ENCODE measurements around the gene PRKAG3. TPM values are rescaled to one million over a fixed set of nuclear protein-coding genes. Genes with fewer than 3 reads are reported as not detected.

PRKAG3 gene
- total and polyA plus RNA-seq, 2 experiments from 2014 or later = not detected

DNA sequence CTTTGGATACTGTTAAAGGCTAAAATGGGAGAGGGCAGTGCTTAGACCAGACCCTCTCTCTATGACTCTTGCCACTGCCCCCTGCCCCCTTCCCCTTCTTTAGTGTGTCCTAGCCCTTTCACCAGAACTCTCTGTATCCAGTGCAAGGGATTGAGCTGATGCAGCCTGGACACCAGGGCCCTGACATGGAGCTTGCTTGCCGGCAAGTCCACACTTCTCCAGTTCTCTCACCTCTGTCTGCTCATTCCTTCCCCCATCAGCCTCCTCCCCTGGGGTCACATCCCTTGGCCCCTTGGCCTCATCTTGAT lies 26.5 kb upstream of the PRKAG3 start:
- H3K9me2 ChIP-seq (ENCODE audit: insufficient read depth) = no peaks in the 10 kb centered on the region
- Mint-ChIP-seq H3K36me3 (ENCODE audit: low read depth) (no peaks in the 10 kb centered on the region), H3K9me3 (no peaks in the 10 kb centered on the region; the same call in 2 of the 3 replicates), H3K4me3 (peak overlapping the region; percentile 70; the same call in 1 of the 3 replicates), H3K27me3 (ENCODE audit: insufficient read depth, low read depth, poor library complexity) (peaks cover 96% of the 10 kb centered on the region), H3K4me1 (peaks cover 69% of the 10 kb centered on the region), H3K27ac (no peak overlapping the region)
- H3K79me2 ChIP-seq (replicated peaks; ENCODE audit: insufficient read depth) = no peaks in the 10 kb centered on the region
- H3K36me3 ChIP-seq (ENCODE audit: insufficient read depth) = no peaks in the 10 kb centered on the region; the same call in 1 of the 2 replicates
- ATAC-seq = no peak
- no peak overlapping the region for H3K4me3 ChIP-seq
- H3K4me2 ChIP-seq = no peak overlapping the region
- peaks cover 97% of the 10 kb centered on the region for H3K27me3 ChIP-seq (ENCODE audit: insufficient read depth)
- TF ChIP-seq, protein P1, sequence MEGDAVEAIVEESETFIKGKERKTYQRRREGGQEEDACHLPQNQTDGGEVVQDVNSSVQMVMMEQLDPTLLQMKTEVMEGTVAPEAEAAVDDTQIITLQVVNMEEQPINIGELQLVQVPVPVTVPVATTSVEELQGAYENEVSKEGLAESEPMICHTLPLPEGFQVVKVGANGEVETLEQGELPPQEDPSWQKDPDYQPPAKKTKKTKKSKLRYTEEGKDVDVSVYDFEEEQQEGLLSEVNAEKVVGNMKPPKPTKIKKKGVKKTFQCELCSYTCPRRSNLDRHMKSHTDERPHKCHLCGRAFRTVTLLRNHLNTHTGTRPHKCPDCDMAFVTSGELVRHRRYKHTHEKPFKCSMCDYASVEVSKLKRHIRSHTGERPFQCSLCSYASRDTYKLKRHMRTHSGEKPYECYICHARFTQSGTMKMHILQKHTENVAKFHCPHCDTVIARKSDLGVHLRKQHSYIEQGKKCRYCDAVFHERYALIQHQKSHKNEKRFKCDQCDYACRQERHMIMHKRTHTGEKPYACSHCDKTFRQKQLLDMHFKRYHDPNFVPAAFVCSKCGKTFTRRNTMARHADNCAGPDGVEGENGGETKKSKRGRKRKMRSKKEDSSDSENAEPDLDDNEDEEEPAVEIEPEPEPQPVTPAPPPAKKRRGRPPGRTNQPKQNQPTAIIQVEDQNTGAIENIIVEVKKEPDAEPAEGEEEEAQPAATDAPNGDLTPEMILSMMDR (conservative IDR thresholded peaks at IDR 0.05; ENCODE audit: low read depth in 2 of 2) = no peak
- TF ChIP-seq STAT1 (IDR thresholded peaks at IDR 0.05; ENCODE audit: unreplicated experiment) = no peak
- no peak for TF ChIP-seq ZNF114 (CRISPR knock-in tag; IDR thresholded peaks at IDR 0.05)
- no peak for TF ChIP-seq CREB1 (CRISPR knock-in tag; IDR thresholded peaks at IDR 0.05; ENCODE audit: low read depth)
- no peak for TF ChIP-seq EZH2 (IDR thresholded peaks at IDR 0.05; ENCODE audit: low read depth, unreplicated experiment)
- TF ChIP-seq, protein P2, sequence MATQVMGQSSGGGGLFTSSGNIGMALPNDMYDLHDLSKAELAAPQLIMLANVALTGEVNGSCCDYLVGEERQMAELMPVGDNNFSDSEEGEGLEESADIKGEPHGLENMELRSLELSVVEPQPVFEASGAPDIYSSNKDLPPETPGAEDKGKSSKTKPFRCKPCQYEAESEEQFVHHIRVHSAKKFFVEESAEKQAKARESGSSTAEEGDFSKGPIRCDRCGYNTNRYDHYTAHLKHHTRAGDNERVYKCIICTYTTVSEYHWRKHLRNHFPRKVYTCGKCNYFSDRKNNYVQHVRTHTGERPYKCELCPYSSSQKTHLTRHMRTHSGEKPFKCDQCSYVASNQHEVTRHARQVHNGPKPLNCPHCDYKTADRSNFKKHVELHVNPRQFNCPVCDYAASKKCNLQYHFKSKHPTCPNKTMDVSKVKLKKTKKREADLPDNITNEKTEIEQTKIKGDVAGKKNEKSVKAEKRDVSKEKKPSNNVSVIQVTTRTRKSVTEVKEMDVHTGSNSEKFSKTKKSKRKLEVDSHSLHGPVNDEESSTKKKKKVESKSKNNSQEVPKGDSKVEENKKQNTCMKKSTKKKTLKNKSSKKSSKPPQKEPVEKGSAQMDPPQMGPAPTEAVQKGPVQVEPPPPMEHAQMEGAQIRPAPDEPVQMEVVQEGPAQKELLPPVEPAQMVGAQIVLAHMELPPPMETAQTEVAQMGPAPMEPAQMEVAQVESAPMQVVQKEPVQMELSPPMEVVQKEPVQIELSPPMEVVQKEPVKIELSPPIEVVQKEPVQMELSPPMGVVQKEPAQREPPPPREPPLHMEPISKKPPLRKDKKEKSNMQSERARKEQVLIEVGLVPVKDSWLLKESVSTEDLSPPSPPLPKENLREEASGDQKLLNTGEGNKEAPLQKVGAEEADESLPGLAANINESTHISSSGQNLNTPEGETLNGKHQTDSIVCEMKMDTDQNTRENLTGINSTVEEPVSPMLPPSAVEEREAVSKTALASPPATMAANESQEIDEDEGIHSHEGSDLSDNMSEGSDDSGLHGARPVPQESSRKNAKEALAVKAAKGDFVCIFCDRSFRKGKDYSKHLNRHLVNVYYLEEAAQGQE (IDR thresholded peaks at IDR 0.05; ENCODE audit: unreplicated experiment) = no peak
- TF ChIP-seq ZNF331 (CRISPR knock-in tag; IDR thresholded peaks at IDR 0.05; ENCODE audit: low read depth) = no peak
- TF ChIP-seq, protein P3, sequence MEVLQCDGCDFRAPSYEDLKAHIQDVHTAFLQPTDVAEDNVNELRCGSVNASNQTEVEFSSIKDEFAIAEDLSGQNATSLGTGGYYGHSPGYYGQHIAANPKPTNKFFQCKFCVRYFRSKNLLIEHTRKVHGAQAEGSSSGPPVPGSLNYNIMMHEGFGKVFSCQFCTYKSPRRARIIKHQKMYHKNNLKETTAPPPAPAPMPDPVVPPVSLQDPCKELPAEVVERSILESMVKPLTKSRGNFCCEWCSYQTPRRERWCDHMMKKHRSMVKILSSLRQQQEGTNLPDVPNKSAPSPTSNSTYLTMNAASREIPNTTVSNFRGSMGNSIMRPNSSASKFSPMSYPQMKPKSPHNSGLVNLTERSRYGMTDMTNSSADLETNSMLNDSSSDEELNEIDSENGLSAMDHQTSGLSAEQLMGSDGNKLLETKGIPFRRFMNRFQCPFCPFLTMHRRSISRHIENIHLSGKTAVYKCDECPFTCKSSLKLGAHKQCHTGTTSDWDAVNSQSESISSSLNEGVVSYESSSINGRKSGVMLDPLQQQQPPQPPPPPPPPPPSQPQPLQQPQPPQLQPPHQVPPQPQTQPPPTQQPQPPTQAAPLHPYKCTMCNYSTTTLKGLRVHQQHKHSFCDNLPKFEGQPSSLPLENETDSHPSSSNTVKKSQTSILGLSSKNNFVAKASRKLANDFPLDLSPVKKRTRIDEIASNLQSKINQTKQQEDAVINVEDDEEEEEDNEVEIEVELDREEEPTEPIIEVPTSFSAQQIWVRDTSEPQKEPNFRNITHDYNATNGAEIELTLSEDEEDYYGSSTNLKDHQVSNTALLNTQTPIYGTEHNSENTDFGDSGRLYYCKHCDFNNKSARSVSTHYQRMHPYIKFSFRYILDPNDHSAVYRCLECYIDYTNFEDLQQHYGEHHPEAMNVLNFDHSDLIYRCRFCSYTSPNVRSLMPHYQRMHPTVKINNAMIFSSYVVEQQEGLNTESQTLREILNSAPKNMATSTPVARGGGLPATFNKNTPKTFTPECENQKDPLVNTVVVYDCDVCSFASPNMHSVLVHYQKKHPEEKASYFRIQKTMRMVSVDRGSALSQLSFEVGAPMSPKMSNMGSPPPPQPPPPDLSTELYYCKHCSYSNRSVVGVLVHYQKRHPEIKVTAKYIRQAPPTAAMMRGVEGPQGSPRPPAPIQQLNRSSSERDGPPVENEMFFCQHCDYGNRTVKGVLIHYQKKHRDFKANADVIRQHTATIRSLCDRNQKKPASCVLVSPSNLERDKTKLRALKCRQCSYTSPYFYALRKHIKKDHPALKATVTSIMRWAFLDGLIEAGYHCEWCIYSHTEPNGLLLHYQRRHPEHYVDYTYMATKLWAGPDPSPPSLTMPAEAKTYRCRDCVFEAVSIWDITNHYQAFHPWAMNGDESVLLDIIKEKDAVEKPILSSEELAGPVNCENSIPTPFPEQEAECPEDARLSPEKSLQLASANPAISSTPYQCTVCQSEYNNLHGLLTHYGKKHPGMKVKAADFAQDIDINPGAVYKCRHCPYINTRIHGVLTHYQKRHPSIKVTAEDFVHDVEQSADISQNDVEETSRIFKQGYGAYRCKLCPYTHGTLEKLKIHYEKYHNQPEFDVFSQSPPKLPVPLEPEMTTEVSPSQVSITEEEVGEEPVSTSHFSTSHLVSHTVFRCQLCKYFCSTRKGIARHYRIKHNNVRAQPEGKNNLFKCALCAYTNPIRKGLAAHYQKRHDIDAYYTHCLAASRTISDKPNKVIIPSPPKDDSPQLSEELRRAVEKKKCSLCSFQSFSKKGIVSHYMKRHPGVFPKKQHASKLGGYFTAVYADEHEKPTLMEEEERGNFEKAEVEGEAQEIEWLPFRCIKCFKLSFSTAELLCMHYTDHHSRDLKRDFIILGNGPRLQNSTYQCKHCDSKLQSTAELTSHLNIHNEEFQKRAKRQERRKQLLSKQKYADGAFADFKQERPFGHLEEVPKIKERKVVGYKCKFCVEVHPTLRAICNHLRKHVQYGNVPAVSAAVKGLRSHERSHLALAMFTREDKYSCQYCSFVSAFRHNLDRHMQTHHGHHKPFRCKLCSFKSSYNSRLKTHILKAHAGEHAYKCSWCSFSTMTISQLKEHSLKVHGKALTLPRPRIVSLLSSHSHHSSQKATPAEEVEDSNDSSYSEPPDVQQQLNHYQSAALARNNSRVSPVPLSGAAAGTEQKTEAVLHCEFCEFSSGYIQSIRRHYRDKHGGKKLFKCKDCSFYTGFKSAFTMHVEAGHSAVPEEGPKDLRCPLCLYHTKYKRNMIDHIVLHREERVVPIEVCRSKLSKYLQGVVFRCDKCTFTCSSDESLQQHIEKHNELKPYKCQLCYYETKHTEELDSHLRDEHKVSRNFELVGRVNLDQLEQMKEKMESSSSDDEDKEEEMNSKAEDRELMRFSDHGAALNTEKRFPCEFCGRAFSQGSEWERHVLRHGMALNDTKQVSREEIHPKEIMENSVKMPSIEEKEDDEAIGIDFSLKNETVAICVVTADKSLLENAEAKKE (CRISPR knock-in tag; IDR thresholded peaks at IDR 0.05) = no peak
- no peak for TF ChIP-seq EZH2phosphoT487 (IDR thresholded peaks at IDR 0.05; ENCODE audit: unreplicated experiment)
- TF ChIP-seq POLR2AphosphoS5 (IDR thresholded peaks at IDR 0.05; ENCODE audit: low read depth) = no peak
- no peak for TF ChIP-seq JUNB (IDR thresholded peaks at IDR 0.05; ENCODE audit: unreplicated experiment)
- TF ChIP-seq, protein P4, sequence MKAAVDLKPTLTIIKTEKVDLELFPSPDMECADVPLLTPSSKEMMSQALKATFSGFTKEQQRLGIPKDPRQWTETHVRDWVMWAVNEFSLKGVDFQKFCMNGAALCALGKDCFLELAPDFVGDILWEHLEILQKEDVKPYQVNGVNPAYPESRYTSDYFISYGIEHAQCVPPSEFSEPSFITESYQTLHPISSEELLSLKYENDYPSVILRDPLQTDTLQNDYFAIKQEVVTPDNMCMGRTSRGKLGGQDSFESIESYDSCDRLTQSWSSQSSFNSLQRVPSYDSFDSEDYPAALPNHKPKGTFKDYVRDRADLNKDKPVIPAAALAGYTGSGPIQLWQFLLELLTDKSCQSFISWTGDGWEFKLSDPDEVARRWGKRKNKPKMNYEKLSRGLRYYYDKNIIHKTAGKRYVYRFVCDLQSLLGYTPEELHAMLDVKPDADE (IDR thresholded peaks at IDR 0.05) = no peak
- no peak for TF ChIP-seq NANOG (IDR thresholded peaks at IDR 0.05; ENCODE audit: borderline replicate concordance)
- H3F3A ChIP-seq (replicated peaks; ENCODE audit: low read depth) = 0 out of 2 replicates have a peak, but pooled peaks cover 20% of the 10 kb centered on the region
- H3K27ac ChIP-seq (ENCODE audit: low read depth) = no peak overlapping the region
- peaks cover 7% of the 10 kb centered on the region for H4K20me1 ChIP-seq (replicated peaks; ENCODE audit: insufficient read depth)
- no peak for DNase-seq (ENCODE audit: low spot score)
- H2AFZ ChIP-seq = no peak overlapping the region
- peaks cover 60% of the 10 kb centered on the region for H3K4me1 ChIP-seq (ENCODE audit: insufficient read depth)
